Gastroesophageal sphincter (tissue), 4 donors: Measurements from ENCODE around the gene NFAM1. TPM values are rescaled to one million over a fixed set of nuclear protein-coding genes. Genes with fewer than 3 reads are reported as not detected.

Source experiments
- ATAC-seq: fragments of 150-250 bp; one replicate; pipeline ENCODE4 v1.9.1; 2016; ENCODE audit warnings: mild to moderate bottlenecking, moderate library complexity
- H3K27ac ChIP-seq, 4 donors: fragments of 200-600 bp; sonication (generic) in 3 of 4; 1 replicate in 3 of 4; 2 replicates in 1 of 4; pipeline ENCODE4 v1.5.1; 2016 to 2019
- H3K27me3 ChIP-seq: fragments of 200-600 bp; sonication (generic); one replicate; pipeline ENCODE4 v1.5.1; 2019
- H3K36me3 ChIP-seq, 2 donors: fragments of 200-600 bp; sonication (generic); one replicate each; pipeline ENCODE4 v1.5.1; 2019; ENCODE audit warnings: control low read depth in 1 of 2
- H3K4me1 ChIP-seq, 3 donors: fragments of 200-600 bp; sonication (generic); 1 replicate in 2 of 3; 2 replicates in 1 of 3; pipeline ENCODE4 v1.5.1; 2016 to 2019; ENCODE audit warnings: control low read depth in 2 of 3
- H3K4me3 ChIP-seq, 2 donors: fragments of 200-600 bp; sonication (generic); one replicate each; pipeline ENCODE4 v1.5.1; 2019; ENCODE audit warnings: mild to moderate bottlenecking in 1 of 2, moderate library complexity in 1 of 2
- H3K9me3 ChIP-seq, 3 donors: fragments of 200-600 bp; sonication (generic); one replicate each; pipeline ENCODE4 v1.5.1; 2017 to 2019; ENCODE audit warnings: control low read depth in 2 of 3
- EP300 ChIP-seq: sonication (generic); formaldehyde crosslinking; IDR thresholded peaks from one replicate; pipeline ENCODE4 v1.6.1; 2017; ENCODE audit warnings: antibody characterized with exemption, mild to moderate bottlenecking
- POLR2A ChIP-seq, 2 donors: fragments of 450-650 bp; IDR thresholded peaks; one replicate each; pipeline ENCODE4 v1.6.1; 2017; ENCODE audit warnings: antibody characterized with exemption in 2 of 2, mild to moderate bottlenecking in 2 of 2, moderate library complexity in 1 of 2
- POLR2AphosphoS5 ChIP-seq: sonication (generic); formaldehyde crosslinking; IDR thresholded peaks from one replicate; pipeline ENCODE4 v1.6.1; 2017; ENCODE audit warnings: antibody characterized with exemption
- WGBS, 2 donors: methylation state at CpG; one replicate each; pipeline ENCODE4 v1.1.5; 2018; ENCODE audit warnings: low coverage in 1 of 2; 5-methylcytosine and 5-hydroxymethylcytosine counted together
- total RNA-seq, 4 donors: library from RNA; depleted of rRNA; stranded (reverse); fragments of >200 nt; gene quantifications; one replicate each; pipeline ENCODE4 v1.1.0, GENCODE V29; 2016
- TF ChIP-seq, protein P1 (sequence below), 4 experiments: fragments of 200-600 bp in 2 of 4; fragments of 450-650 bp in 2 of 4; sonication (generic) in 1 of 4; IDR thresholded peaks; one replicate each; pipeline ENCODE4 v1.5.1; 2017 to 2019; ENCODE audit warnings: antibody characterized with exemption in 4 of 4, mild to moderate bottlenecking in 2 of 4, moderate library complexity in 2 of 4

NFAM1 gene
- total RNA-seq, 4 donors from 2014 or later: 1.2 to 3.4 (median 2.7) TPM

DNA sequence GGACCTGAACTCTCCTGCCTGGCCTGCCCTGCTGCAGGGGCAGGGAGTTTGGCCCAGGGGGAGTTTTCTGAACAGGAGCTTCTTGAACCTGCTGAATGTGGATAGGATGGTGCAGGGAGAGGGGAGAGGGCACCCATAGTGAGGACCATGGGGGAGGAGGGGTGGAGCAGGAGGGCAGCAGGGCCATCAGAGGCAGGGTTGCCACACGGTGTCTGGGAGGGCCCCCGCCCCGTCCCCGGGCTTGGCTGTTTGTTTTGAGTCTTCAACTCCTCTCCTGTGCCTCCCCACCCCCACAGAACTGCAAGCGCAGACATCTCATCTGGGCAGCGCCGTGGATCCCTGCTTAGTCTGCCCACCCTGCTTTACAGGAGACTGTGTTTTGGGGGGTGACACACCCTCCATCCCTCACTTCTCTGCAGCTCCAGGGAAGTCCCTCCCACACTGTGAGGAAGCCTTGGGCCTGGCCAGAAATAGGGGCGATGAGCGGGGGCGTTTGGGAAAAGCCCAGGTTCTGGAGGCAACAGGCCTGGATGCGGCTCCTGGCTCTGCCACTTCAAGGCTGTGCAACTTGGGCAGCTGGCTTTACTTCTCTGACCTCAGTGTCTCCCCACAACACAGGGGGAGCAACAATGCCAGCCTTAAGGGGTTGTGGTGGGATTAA lies 14.4 kb downstream of the NFAM1 start:
- peaks cover 0 to 7% (median 0%) of the 10 kb centered on the region in 3 donors for H3K4me1 ChIP-seq
- no peaks in the 10 kb centered on the region for H3K9me3 ChIP-seq
- H3K27me3 ChIP-seq: no peaks in the 10 kb centered on the region
- H3K27ac ChIP-seq: no peak overlapping the region
- TF ChIP-seq POLR2A (IDR thresholded peaks at IDR 0.05) (no peak), POLR2AphosphoS5 (no peak), EP300 (no peak)
- TF ChIP-seq, protein P1, sequence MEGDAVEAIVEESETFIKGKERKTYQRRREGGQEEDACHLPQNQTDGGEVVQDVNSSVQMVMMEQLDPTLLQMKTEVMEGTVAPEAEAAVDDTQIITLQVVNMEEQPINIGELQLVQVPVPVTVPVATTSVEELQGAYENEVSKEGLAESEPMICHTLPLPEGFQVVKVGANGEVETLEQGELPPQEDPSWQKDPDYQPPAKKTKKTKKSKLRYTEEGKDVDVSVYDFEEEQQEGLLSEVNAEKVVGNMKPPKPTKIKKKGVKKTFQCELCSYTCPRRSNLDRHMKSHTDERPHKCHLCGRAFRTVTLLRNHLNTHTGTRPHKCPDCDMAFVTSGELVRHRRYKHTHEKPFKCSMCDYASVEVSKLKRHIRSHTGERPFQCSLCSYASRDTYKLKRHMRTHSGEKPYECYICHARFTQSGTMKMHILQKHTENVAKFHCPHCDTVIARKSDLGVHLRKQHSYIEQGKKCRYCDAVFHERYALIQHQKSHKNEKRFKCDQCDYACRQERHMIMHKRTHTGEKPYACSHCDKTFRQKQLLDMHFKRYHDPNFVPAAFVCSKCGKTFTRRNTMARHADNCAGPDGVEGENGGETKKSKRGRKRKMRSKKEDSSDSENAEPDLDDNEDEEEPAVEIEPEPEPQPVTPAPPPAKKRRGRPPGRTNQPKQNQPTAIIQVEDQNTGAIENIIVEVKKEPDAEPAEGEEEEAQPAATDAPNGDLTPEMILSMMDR (IDR thresholded peaks at IDR 0.05): no peak
- H3K36me3 ChIP-seq: no peaks in the 10 kb centered on the region
- 70% methylated on average over 2 of the region's 11 CpGs; no CpG with 5 or more reads in 1 of the 2 donors for WGBS, 2 donors
- ATAC-seq: no peak
- H3K4me3 ChIP-seq: no peak overlapping the region

DNA sequence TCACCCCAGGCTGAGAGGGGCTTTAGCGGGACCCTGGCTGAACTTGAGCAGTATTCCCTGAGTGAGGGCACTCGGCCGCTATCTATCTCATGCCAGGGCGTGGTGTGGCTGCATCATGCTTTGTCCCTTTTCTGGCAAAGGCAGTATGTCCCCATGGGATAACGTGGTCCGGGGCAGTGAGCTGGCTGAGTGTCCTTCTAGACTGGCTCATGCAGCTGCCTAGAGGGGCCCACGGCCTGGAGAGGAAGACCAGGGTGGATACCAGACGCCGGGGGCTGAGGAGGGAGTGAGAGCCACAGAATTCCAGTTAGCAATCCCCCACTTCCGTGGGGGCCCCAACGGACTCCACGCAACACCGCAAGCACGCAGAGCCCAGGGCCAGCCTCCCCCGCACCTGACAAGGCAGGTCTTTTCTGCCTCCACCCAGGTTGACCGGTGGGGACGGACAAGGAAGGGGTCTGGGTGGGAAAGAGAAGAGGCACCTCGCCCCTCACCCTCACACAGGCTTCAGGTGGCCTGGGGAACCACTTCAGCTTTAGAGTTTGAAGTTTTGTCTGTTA lies 15.5 kb downstream of the NFAM1 start:
- H3K27me3 ChIP-seq: no peaks in the 10 kb centered on the region

DNA sequence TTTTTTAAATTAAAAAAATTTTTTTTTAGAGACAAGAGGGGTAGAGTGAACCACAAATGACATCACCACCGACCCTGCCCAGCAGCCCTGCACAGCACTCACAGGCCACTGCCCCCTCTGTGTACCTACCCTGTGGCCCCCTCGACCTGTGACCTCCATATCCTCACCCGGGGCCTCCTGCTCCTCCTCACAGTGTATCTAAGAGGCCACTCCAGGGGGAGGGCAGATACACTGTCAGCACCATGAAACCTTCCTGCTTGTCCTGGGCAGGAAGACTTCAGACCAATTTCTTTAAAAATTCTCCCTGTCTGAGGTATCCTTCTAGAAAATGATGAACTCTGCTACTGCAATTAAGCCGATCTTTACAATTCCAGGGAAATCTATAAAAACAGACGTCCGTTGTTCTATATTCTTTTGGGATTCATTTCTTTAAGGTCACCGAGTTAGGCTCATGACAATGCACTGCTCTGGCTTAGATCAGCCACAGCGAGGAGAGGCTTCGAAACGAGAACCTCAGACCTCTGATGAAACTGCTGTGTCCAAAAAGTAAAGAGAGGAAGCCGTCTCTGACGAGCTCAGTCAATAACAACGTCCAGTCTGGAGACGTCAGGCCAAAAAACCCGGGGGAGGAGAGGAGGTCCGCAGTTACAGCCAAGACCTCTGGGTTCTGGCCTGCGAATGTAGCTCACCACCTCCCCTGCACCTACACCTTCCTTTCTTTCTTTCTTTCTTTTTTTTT lies 17.5 kb downstream of the NFAM1 start:
- Histone ChIP-seq H3K36me3 (no peaks in the 10 kb centered on the region), H3K27me3 (no peaks in the 10 kb centered on the region), H3K4me3 (no peak overlapping the region), H3K9me3 (no peaks in the 10 kb centered on the region), H3K27ac (no peak overlapping the region), H3K4me1 (peaks cover 0 to 12% (median 0%) of the 10 kb centered on the region in 3 donors)
- no peak for TF ChIP-seq POLR2AphosphoS5
- TF ChIP-seq EP300: no peak
- TF ChIP-seq, protein P1 (IDR thresholded peaks at IDR 0.05): no peak
- TF ChIP-seq POLR2A (IDR thresholded peaks at IDR 0.05): no peak
- ATAC-seq: no peak
- WGBS, 2 donors: 70% methylated on average over 7 to 14 of the region's 17 CpGs

More for the DNA sequence above, 15.5 kb downstream of the NFAM1 start:
- Histone ChIP-seq H3K9me3 (no peaks in the 10 kb centered on the region), H3K4me3 (no peak overlapping the region), H3K36me3 (no peaks in the 10 kb centered on the region), H3K4me1 (peaks cover 0 to 12% (median 0%) of the 10 kb centered on the region in 3 donors), H3K27ac (no peak overlapping the region)
- TF ChIP-seq POLR2AphosphoS5: no peak
- TF ChIP-seq EP300: no peak
- TF ChIP-seq, protein P1 (IDR thresholded peaks at IDR 0.05): no peak
- no peak for TF ChIP-seq POLR2A (IDR thresholded peaks at IDR 0.05)
- 82 to 100% methylated on average over 1 to 9 of the region's 18 CpGs for WGBS, 2 donors
- no peak for ATAC-seq

DNA sequence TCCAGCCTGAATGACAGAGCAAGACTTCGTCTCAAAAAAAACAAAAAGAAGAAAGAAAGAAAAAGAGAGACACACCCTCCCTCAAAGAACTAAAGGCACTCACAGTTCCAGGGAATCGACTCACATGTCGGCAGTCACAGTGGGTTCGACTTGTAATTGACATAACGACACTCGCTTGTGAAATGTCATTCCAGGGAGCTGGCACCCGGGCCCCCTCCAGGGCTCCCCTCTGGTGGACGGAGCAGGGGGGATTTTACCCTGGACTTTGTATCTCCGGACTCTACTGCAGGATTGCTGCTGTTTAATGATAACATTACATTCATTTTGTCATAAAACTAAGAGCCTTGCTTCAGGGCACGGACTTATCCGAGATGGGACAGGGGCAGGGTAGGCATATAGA lies 18.2 kb downstream of the NFAM1 start:
- no peaks in the 10 kb centered on the region for H3K36me3 ChIP-seq
- TF ChIP-seq, protein P1 (IDR thresholded peaks at IDR 0.05): no peak
- no peak for TF ChIP-seq POLR2A (IDR thresholded peaks at IDR 0.05)
- H3K27me3 ChIP-seq: no peaks in the 10 kb centered on the region
- no peak overlapping the region for H3K4me3 ChIP-seq
- no peak overlapping the region for H3K27ac ChIP-seq
- H3K9me3 ChIP-seq: no peaks in the 10 kb centered on the region
- H3K4me1 ChIP-seq: peaks cover 0 to 12% (median 0%) of the 10 kb centered on the region in 3 donors
- no peak for ATAC-seq
- WGBS, 2 donors: 89 to 94% methylated on average over 5 to 7 of the region's 11 CpGs
